ENCODE measurements around the gene AK2. TPM values are rescaled to one million over a fixed set of nuclear protein-coding genes. Genes with fewer than 3 reads are reported as not detected.

AK2 gene
- polyA plus RNA-seq, 2 of the 4 experiments (the other 2 are of a cell fraction) = 164 to 178 TPM

GRCh38 chr1:33029921-33030320 is 6.8 kb downstream of the AK2 start:
- FAIRE-seq = no peak
- ATAC-seq = no peak
- CTCF ChIA-PET = interaction anchor here (0.7 to 2.8 kb wide), 5 partner anchors 23 to 99 kb away, joined by 3 to 16 read pairs (median 3); no protein-coding TSS in a partner anchor
- POLR2A ChIA-PET = interaction anchor here (1.0 kb wide), 1 partner anchor 65 kb away, joined by 3 read pairs; the partner anchor contains the start of gene RNF19B
- Histone ChIP-seq H3K9me3 (no peaks in the 10 kb centered on the region), H3K4me2 (no peak overlapping the region), H3K4me1 (peaks cover 20% of the 10 kb centered on the region), H3K4me3 (no peak overlapping the region), H3K27ac (no peak overlapping the region)
- TF ChIP-seq EHMT2 (IDR thresholded peaks at IDR 0.05; ENCODE audit: low read depth) = no peak
- TF ChIP-seq HMGXB4 (CRISPR knock-in tag; IDR thresholded peaks at IDR 0.05; ENCODE audit: borderline replicate concordance) = no peak
- TF ChIP-seq NFE2L2 (conservative IDR thresholded peaks at IDR 0.05; ENCODE audit: low read length) = no peak
- no peak for TF ChIP-seq TP53 (CRISPR knock-in tag; IDR thresholded peaks at IDR 0.05)
- no peak for TF ChIP-seq CBX8 (IDR thresholded peaks at IDR 0.05)
- TF ChIP-seq EP300 (IDR thresholded peaks at IDR 0.05) = no peak
- TF ChIP-seq HES2 (IDR thresholded peaks at IDR 0.05) = no peak
- TF ChIP-seq NR3C1 (IDR thresholded peaks at IDR 0.05) = no peak
- TF ChIP-seq CTCF (IDR thresholded peaks at IDR 0.05) = no peak
- no peak for TF ChIP-seq MAFK (IDR thresholded peaks at IDR 0.05; ENCODE audit: partially characterized antibody)
- no peak for TF ChIP-seq BCL3 (IDR thresholded peaks at IDR 0.05)
- no peak for TF ChIP-seq RFX5 (IDR thresholded peaks at IDR 0.05)
- no peak for TF ChIP-seq USF2 (IDR thresholded peaks at IDR 0.05)
- no peak for TF ChIP-seq TFCP2L1 (CRISPR knock-in tag; IDR thresholded peaks at IDR 0.05)
- DNase-seq (ENCODE audit: low read depth in 1 of 2, low spot score in 1 of 2) = no peak
- 93% methylated on average over 5 of the region's 5 CpGs for WGBS (ENCODE audit: missing lambda C conversion rate)

- no peak for DNase-seq (ENCODE audit: low read depth in 1 of 2, low spot score in 1 of 2)
- no peak for ATAC-seq
- Histone ChIP-seq H3K4me3 (no peak overlapping the region), H3K4me1 (peaks cover 18% of the 10 kb centered on the region), H3K9me3 (no peaks in the 10 kb centered on the region), H3K27ac (no peak overlapping the region), H3K4me2 (no peak overlapping the region)
- ChIA-PET CTCF (interaction anchor here (2.8 kb wide), 1 partner anchor 26 kb away, joined by 16 read pairs; no protein-coding TSS in a partner anchor), POLR2A (no interaction called here)
- TF ChIP-seq RCOR1 (IDR thresholded peaks at IDR 0.05; ENCODE audit: low read depth, low read length) (no peak), ZNF302 (CRISPR knock-in tag; IDR thresholded peaks at IDR 0.05) (no peak), HMGXB4 (CRISPR knock-in tag; IDR thresholded peaks at IDR 0.05; ENCODE audit: borderline replicate concordance) (no peak), EHMT2 (IDR thresholded peaks at IDR 0.05; ENCODE audit: low read depth) (no peak), EP300 (IDR thresholded peaks at IDR 0.05) (no peak), NFE2L2 (conservative IDR thresholded peaks at IDR 0.05; ENCODE audit: low read length) (no peak), CTCF (IDR thresholded peaks at IDR 0.05) (no peak)
- no peak for FAIRE-seq
- 96% methylated on average over 4 of the region's 4 CpGs for WGBS (ENCODE audit: missing lambda C conversion rate)
Observed at GRCh38 chr1:33029209-33029608, 7.5 kb downstream of the AK2 start.

All from A549 (cell line).